Testis (tissue), 2 donors: ENCODE data around the gene TBCD.

Experiments
- POLR2A ChIP-seq: fragments of 450-650 bp; IDR thresholded peaks from one replicate; pipeline ENCODE4 v1.6.1; 2017; ENCODE audit warnings: antibody characterized with exemption, mild to moderate bottlenecking, moderate library complexity
- TF ChIP-seq, protein P1 (sequence below), 3 experiments: fragments of 450-650 bp in 2 of 3; fragments of 200-600 bp in 1 of 3; sonication (generic) in 1 of 3; IDR thresholded peaks; one replicate each; pipeline ENCODE4 v1.5.1; 2016 to 2019; ENCODE audit warnings: antibody characterized with exemption in 3 of 3, mild to moderate bottlenecking in 2 of 3, moderate library complexity in 1 of 3

DNA sequence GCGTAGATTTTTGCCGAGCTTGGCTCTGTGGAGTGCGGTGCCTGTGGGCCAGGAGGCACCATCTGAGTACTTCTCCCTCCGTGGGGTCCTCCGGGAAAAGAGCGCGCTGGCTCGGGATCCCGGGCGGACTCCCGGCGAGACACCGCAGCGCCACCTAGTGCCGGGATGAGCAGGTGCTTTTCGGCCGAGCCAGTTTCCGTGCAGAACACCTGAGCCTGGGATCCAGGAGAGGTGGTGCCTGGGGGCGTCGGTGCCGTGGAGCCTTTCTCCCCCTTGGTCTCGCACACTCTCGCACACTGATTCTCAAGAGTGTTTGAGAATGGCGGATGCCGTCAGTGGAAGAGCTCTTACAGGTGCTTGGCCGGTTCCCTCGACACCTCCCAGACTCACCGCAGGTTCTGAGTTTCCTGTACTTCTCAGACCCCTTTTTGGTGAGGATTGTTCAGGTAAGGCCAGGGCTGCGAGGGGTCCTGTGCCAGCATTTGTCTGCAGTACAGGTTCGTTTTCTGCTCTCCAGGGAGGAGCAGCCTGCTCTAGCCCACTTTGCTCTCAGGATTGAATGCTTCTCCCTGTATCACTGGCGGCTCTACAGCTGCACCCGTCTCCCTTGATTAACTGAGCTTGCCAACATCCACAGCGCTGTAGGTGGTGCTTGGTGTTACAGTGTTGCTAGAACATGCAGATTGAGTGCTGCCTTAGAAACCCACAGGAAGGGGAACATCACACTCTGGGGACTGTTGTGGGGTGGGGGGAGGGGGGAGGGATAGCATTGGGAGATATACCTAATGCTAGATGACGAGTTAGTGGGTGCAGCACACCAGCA lies 23.3 kb downstream of the TBCD start:
- TF ChIP-seq, protein P1, sequence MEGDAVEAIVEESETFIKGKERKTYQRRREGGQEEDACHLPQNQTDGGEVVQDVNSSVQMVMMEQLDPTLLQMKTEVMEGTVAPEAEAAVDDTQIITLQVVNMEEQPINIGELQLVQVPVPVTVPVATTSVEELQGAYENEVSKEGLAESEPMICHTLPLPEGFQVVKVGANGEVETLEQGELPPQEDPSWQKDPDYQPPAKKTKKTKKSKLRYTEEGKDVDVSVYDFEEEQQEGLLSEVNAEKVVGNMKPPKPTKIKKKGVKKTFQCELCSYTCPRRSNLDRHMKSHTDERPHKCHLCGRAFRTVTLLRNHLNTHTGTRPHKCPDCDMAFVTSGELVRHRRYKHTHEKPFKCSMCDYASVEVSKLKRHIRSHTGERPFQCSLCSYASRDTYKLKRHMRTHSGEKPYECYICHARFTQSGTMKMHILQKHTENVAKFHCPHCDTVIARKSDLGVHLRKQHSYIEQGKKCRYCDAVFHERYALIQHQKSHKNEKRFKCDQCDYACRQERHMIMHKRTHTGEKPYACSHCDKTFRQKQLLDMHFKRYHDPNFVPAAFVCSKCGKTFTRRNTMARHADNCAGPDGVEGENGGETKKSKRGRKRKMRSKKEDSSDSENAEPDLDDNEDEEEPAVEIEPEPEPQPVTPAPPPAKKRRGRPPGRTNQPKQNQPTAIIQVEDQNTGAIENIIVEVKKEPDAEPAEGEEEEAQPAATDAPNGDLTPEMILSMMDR (IDR thresholded peaks at IDR 0.05): peak; percentile 69 to 91 (median 85)
- TF ChIP-seq POLR2A: no peak
